NT2/D1 (cell line): ENCODE data around the gene SLC44A2.

ENCODE experiments used
- DNase-seq: peaks from one replicate; pipeline ENCODE4 v3.0.0-alpha.2; 2011; ENCODE audit warnings: low read depth, low spot score
- H3K27me3 ChIP-seq: 2 replicates; pipeline ENCODE4 v1.6.0; 2011; ENCODE audit warnings: mild to moderate bottlenecking; ENCODE audit not compliant: insufficient read length, insufficient read depth
- H3K36me3 ChIP-seq: 2 replicates; pipeline ENCODE4 v1.6.1; 2011; ENCODE audit warnings: mild to moderate bottlenecking, low read length, mixed read lengths; ENCODE audit not compliant: insufficient read depth, insufficient read length
- H3K4me1 ChIP-seq: 2 replicates; pipeline ENCODE4 v1.5.1; 2011; ENCODE audit not compliant: insufficient read depth, insufficient read length
- H3K4me3 ChIP-seq: 2 replicates; pipeline ENCODE4 v1.5.1; 2011; ENCODE audit warnings: low read depth; ENCODE audit not compliant: insufficient read length
- H3K9ac ChIP-seq: 2 replicates; pipeline ENCODE4 v1.6.0; 2011; ENCODE audit warnings: low read depth; ENCODE audit not compliant: insufficient read length
- H3K9me3 ChIP-seq: 2 replicates; pipeline ENCODE4 v1.5.1; 2011; ENCODE audit warnings: mild to moderate bottlenecking, low read length; ENCODE audit not compliant: insufficient read depth
- SUZ12 ChIP-seq: IDR thresholded peaks from 2 replicates; pipeline ENCODE4 v1.6.1; 2011; ENCODE audit not compliant: insufficient read length, insufficient read depth; ENCODE audit errors: extremely low read depth
- YY1 ChIP-seq: IDR thresholded peaks from 2 replicates; pipeline ENCODE4 v1.6.1; 2011; ENCODE audit not compliant: insufficient read length, insufficient read depth
- ZNF274 ChIP-seq: IDR thresholded peaks from 2 replicates; pipeline ENCODE4 v1.6.1; 2011; ENCODE audit warnings: mild to moderate bottlenecking, low read depth, low read length

SLC44A2 gene

DNA sequence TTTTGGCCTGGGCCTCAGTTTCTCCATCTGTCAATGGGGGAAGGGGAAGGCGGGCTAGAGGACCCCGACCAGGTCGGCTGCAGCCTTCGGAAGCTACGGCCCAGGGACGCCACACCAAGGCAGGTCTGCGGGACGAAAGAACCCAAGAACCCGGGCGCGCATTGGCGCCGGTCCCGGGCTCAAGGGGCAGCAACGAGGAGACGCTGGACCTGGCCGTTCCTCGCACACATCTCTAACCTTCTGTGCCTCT is 28.1 kb downstream of the SLC44A2 start:
- H3K4me3 ChIP-seq: peak overlapping the region; percentile 98

DNA sequence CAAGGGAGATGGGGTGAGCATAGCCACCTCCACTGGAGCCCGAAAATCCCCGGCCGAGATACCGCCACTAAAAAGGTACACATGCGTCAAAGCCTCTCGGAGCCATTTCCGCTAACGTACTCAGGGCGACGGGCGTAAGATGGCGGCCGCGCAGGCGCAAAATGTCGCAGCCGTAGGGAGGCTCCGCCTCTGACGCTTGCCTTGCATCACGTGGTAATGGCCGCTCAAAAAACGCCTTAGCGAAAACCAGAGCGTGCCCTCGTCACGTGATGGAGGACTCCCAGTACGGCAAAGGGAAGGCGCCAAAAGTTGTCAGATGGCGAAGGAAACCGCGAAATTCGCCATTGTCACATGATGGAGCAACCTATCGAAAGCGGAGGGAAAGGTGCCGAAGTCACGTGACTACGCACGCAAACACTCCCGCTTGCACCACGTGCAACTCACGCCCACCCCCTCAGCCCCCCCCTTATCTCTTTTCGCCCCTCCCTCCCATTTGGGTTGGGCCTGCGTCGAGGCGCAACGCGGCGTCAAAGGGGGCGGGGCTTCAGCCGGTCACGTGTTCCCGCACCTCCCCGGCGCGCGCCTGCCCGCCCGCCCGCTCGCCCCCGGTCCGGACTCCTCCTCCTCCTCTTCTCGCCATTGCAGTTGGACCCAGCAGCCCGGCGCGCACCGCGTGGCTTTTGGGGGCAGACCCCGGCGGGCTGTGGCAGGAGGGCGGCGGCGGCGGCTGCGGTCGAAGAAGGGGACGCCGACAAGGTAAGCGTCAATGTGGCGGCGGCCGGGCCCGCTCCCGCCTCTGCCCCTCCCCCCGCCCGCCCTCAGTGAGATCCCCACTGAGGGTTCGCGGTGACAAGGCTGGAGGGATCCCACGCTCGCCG is 28.6 kb downstream of the SLC44A2 start, which contains the start of gene ILF3:
Gene ILF3, plus strand, starts transcription at position 615 of the 878 bp plus-strand sequence. CDS start 16,260 bp downstream, outside the sequence.
- TF ChIP-seq ZNF274 (no peak), SUZ12 (no peak), YY1 (peak; percentile 95)
- Histone ChIP-seq H3K27me3 (no peaks in the 10 kb centered on the region), H3K4me3 (peak within 1 kb of the TSS; percentile 98), H3K9me3 (no peaks in the 10 kb centered on the region), H3K36me3 (peaks cover 42% of the 10 kb centered on the region), H3K9ac (peak within 1 kb of the TSS; percentile 100), H3K4me1 (no peaks in the 10 kb centered on the region)
- DNase-seq: peak; percentile 100

More for the DNA sequence above, 28.1 kb downstream of the SLC44A2 start:
- TF ChIP-seq ZNF274 (no peak), YY1 (no peak), SUZ12 (no peak)
- H3K9ac ChIP-seq: peak overlapping the region; percentile 100
- H3K27me3 ChIP-seq: no peaks in the 10 kb centered on the region
- H3K4me1 ChIP-seq: no peaks in the 10 kb centered on the region
- no peaks in the 10 kb centered on the region for H3K9me3 ChIP-seq
- H3K36me3 ChIP-seq: peaks cover 39% of the 10 kb centered on the region
- no peak for DNase-seq

DNA sequence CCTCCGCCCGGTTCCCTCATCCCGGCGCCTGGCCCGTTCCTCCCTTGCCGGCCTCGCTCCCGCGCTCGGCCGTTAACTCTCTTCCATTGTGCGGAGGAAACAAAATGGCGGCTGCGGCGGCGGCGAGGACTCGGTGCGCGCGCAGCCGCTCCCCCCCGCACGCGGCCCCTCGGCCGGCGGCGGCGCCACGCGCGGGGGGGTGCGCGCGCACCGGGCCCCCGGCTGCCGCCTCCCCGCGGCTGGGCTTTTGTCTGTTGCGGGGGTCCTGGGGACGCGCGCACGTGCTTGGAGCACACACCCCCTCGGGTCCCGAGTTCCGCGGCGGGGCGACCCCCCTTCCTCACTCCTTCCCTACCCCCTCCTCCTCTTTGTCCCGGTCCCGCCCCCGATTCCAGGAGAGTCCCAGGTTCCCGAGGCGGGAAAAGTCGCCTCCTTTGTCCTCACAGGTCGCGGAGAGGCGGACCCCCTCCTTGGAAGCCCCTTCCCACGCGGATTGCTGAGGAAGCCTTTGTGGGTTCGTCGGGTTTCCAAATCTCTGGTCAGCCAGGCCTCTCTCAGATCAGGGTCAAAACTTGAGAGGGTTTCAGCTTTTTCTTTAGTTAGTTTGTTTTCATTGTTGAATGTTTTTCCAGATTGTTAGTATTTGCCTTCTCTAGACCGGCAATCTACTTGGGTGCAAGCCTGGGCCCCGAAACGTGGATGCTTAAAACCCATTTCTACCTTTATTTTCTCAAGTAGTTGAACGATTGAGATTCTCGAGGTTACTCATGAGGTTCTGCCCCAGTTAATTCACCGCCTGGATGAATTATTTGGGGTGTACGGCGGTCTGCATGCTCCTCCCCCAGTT is 29.5 kb downstream of the SLC44A2 start:
- Histone ChIP-seq H3K9ac (peak overlapping the region; percentile 99), H3K27me3 (no peaks in the 10 kb centered on the region), H3K9me3 (no peaks in the 10 kb centered on the region), H3K36me3 (peaks cover 48% of the 10 kb centered on the region), H3K4me3 (peak overlapping the region; percentile 75), H3K4me1 (no peaks in the 10 kb centered on the region)
- DNase-seq: peak; percentile 74
- TF ChIP-seq ZNF274 (no peak), YY1 (peak; percentile 65)

DNA sequence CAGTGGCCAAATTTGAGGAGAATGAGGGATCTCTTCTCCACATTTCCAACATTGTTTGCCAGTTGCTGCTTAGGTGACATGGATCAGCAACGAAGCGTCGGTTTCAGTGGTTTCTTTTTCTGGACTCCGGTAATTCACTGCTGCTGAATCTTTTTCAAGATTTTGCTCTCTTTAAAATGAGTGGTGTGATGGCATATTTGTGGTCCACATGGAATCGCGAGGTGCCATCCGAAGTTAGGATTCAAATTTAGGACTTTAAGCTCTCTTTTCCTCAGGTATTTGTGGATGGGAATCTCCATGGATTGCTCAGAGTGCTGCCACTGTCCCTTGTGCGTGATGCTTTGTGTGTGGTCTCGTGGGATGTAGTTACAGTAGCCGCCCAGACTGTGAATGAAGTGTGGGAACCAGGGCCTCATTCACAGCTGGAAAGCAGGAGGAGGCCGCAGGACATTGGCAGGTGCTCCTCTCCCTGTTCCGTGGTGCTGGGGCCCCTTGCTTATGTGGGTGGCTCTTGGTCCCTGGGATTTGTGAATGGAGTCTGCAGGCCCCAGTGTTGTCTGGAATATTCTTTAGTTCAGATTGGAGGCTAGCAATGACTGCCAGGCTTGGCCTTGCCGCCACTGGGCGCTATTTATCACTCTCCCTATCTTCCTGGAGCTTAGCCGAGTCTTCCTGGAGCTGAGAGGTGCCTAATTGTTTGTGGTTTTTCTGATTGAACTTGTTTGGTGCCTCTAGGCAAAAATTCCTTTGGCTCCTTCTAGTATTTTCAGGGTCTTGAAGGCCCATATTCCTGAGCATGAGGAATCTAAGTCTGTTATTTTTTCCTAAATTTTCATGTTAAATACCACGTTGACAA is 30.3 kb downstream of the SLC44A2 start:
- Histone ChIP-seq H3K9ac (peak overlapping the region; percentile 99), H3K27me3 (no peaks in the 10 kb centered on the region), H3K4me3 (peak overlapping the region; percentile 75), H3K36me3 (peaks cover 56% of the 10 kb centered on the region), H3K4me1 (peaks cover 2% of the 10 kb centered on the region), H3K9me3 (no peaks in the 10 kb centered on the region)
- no peak for DNase-seq
- TF ChIP-seq SUZ12: no peak
- TF ChIP-seq ZNF274: no peak
- no peak for TF ChIP-seq YY1

DNA sequence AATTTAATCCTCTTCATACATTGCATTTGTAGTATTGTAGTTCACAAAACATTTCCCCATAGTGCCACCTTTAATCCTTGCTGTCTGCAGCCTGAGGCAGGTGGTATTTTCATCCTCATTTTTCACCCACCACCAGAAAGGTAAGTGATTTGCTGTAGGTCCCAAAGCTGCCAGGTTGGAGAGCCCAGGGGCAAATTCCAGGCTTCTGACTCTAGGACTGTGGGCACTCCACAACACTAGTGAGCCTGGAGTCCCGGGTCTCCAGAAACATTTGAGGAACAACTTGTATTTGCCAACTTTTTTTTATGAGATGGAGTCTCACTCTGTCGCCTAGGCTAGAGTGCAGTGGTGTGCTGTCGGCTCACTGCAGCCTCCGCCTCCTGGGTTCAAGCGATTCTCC is 35.0 kb downstream of the SLC44A2 start:
- H3K4me1 ChIP-seq: peaks cover 7% of the 10 kb centered on the region
- no peak for DNase-seq
- H3K36me3 ChIP-seq: peaks cover 66% of the 10 kb centered on the region
- TF ChIP-seq SUZ12 (no peak), YY1 (no peak), ZNF274 (no peak)
- no peak overlapping the region for H3K4me3 ChIP-seq
- H3K27me3 ChIP-seq: no peaks in the 10 kb centered on the region
- H3K9me3 ChIP-seq: no peaks in the 10 kb centered on the region
- H3K9ac ChIP-seq: no peak overlapping the region

DNA sequence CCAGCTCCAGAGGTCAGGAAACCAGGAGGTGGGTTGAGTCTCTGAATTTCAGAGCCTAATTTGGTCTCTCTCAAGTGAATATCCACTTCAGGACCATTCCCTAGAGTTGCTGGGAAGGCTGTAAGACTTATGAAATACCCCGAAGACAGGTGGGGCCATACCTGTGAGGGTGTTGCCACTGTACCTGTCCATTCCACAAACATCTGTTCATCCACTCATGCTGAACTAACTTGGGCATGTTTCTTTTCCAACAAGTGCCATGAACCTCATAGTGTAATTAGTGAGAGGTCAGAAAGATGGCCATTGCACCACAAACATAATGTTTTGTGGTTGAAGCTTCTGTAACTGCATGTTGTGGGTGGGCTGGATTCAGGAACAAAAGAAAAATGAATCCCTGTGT is 36.6 kb downstream of the SLC44A2 start:
- Histone ChIP-seq H3K9me3 (no peaks in the 10 kb centered on the region), H3K27me3 (no peaks in the 10 kb centered on the region), H3K4me3 (no peak overlapping the region), H3K9ac (no peak overlapping the region), H3K4me1 (peaks cover 7% of the 10 kb centered on the region), H3K36me3 (peaks cover 61% of the 10 kb centered on the region)
- DNase-seq: no peak
- TF ChIP-seq ZNF274 (no peak), SUZ12 (no peak), YY1 (no peak)
